ENCODE results near the gene SF3B6.
"Not testable (repeated sequence)": the region's sequence is repeated elsewhere in the genome, so short reads cannot be mapped to it uniquely, and the experiment has no call there.

Gene SF3B6, protein sequence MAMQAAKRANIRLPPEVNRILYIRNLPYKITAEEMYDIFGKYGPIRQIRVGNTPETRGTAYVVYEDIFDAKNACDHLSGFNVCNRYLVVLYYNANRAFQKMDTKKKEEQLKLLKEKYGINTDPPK

DNA sequence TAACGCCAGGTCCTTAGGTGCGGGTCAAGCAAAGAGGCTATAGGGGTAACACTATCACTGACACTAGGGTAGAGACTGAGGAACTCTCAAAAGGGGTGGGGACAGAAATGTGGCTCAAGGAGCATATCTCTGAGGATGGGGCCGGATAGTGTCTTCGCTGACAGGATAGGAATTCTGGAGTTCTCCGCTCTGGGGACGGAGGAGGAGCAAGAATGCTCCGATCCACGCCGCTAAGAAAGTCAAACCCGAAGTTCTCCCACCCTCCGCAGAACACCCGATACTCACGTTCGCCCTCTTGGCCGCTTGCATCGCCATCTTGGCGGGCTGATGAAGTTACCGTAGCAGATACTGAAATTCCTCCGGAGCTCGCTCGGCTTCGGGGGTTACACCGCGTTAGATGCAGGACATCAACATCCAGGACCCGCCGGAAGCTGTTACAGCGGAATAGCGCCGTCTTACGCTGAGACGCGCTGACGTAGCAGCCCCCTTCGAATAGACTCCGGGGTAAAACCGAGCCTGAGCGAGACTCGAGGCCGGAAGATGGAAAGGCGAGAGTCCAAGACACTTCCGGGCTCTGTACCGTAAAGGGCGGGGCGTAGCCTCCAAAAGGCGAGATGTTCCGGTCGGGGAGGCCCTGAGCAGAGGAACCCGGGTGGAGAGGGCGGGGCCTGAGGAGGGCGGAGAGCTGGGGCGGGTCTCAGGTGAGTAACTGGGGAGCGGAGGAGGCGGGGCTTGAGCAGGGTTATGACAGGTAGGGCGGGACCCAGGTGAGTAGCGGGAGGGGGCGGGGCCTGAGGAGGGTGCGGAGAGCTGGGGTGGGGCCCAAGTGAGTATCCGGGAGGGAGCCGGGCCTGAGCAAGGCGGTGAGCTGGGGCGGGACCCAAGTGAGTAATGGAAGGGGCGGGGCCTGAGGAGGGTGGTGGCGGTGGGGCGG, at the start of gene SF3B6:
TSS of gene SF3B6 (minus strand) at position 412 of the 934 bp plus-strand sequence. CDS start at position 315, 97 bp downstream.
- ATAC-seq = peak; percentile 97
- H3K27ac Mint-ChIP-seq = peak within 1 kb of the TSS; percentile 94
- H3K27me3 Mint-ChIP-seq = no peaks in the 10 kb centered on the region
- no peaks in the 10 kb centered on the region for H3K9me3 Mint-ChIP-seq
- peak within 1 kb of the TSS; percentile 97 for H3K4me3 Mint-ChIP-seq
- H3K4me1 Mint-ChIP-seq = peaks cover 23% of the 10 kb centered on the region
- peaks cover 14% of the 10 kb centered on the region for H3K36me3 Mint-ChIP-seq

- peak; percentile 0 for ATAC-seq
- Mint-ChIP-seq H3K27me3 (no peaks in the 10 kb centered on the region), H3K4me1 (peaks cover 27% of the 10 kb centered on the region), H3K36me3 (peaks cover 6% of the 10 kb centered on the region), H3K4me3 (peak overlapping the region; percentile 81), H3K27ac (peak overlapping the region; percentile 87), H3K9me3 (no peaks in the 10 kb centered on the region)
These were observed 47.9 kb upstream of the SF3B6 start for GRCh38 chr2:24123922-24124580.

DNA sequence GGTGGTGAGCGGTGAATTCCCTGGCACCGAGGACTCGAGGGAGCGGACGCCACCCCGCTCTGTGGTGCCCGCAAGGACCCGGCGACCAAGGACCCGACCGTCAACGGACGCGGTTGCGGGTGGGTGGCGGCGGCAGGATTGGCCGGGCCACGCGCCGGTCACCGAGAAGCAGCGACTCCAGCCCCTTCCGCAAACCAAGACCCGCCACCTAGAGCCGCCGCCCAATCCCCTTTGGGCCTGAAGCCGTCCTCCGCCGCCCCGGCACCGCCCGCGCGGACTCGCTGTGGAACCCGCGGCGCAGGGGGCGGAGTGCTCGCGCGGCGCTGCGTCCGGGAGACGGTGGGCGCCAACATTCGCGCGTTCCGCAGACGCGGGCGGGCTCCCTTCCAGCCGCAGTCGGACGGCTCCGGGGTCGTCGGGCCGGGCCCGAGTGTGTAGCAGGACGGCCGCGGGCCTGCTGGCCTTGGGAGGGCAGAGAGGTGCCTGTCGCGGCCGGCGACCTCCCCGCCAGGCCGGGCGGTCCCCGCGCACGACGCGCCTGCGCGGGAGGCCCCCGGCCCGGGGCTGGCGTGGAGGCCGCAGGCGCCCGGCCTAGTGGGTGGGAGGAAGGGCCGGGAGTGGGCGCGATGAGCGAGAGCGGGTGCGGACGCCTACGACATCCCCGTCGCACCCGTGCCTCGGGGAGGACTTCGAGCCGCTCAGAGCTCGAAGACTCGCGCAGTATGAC, 47.2 kb upstream of the SF3B6 start, which contains the start of the genes FAM228B and PFN4:
TSS of gene FAM228B (plus strand) at position 275 of the 727 bp plus-strand sequence. CDS start 893 bp downstream, outside the sequence.
TSS of gene PFN4 (minus strand) at position 140 of the 727 bp plus-strand sequence. CDS start 799 bp downstream, outside the sequence.
- peak; percentile 98 for ATAC-seq
- H3K36me3 Mint-ChIP-seq = peaks cover 6% of the 10 kb centered on the region
- peaks cover 27% of the 10 kb centered on the region for H3K4me1 Mint-ChIP-seq
- H3K9me3 Mint-ChIP-seq = no peaks in the 10 kb centered on the region
- H3K4me3 Mint-ChIP-seq = peak within 1 kb of the TSS; percentile 86
- H3K27ac Mint-ChIP-seq = peak within 1 kb of the TSS; percentile 87
- H3K27me3 Mint-ChIP-seq = no peaks in the 10 kb centered on the region

GRCh38 chr2:24122366-24123194, 46.5 kb upstream of the SF3B6 start:
- no peak for ATAC-seq
- H3K4me3 Mint-ChIP-seq = peak overlapping the region; percentile 86
- H3K27me3 Mint-ChIP-seq = no peaks in the 10 kb centered on the region
- H3K36me3 Mint-ChIP-seq = no peaks in the 10 kb centered on the region
- peak overlapping the region; percentile 87 for H3K27ac Mint-ChIP-seq
- peaks cover 27% of the 10 kb centered on the region for H3K4me1 Mint-ChIP-seq
- H3K9me3 Mint-ChIP-seq = no peaks in the 10 kb centered on the region

GRCh38 chr2:24121469-24121868, 45.3 kb upstream of the SF3B6 start:
- H3K4me3 Mint-ChIP-seq = no peak overlapping the region
- ATAC-seq = no peak

DNA sequence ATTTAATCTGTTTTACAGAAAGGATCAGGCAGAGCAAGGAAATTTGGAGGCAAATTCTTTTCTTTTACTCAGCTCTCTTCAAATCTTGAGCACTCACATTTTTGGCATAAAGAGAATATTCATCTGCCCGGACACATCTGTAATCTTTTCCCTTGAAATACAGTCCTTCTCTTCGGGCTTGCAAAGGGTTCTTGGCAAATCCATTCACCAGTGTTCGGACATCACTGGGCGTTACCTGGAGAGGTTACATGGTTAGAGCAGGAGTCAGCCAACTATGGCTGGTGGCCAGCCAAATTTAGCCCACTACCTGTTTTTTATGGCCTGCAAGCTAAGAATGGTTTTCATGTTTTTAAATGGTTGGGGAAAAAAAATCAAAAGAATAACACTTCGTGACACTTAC, 44.9 kb upstream of the SF3B6 start:
- no peaks in the 10 kb centered on the region for H3K9me3 Mint-ChIP-seq
- H3K4me1 Mint-ChIP-seq = peaks cover 26% of the 10 kb centered on the region
- H3K27ac Mint-ChIP-seq = no peak overlapping the region
- H3K36me3 Mint-ChIP-seq = no peaks in the 10 kb centered on the region
- H3K27me3 Mint-ChIP-seq = no peaks in the 10 kb centered on the region
- no peak for ATAC-seq
- no peak overlapping the region for H3K4me3 Mint-ChIP-seq

More at GRCh38 chr2:24121469-24121868, 45.3 kb upstream of the SF3B6 start:
- H3K4me1 Mint-ChIP-seq = peaks cover 27% of the 10 kb centered on the region
- no peaks in the 10 kb centered on the region for H3K27me3 Mint-ChIP-seq
- peak overlapping the region; percentile 87 for H3K27ac Mint-ChIP-seq
- no peaks in the 10 kb centered on the region for H3K36me3 Mint-ChIP-seq
- no peaks in the 10 kb centered on the region for H3K9me3 Mint-ChIP-seq

- Mint-ChIP-seq H3K4me1 (peaks cover 6% of the 10 kb centered on the region), H3K27me3 (no peaks in the 10 kb centered on the region), H3K9me3 (no peaks in the 10 kb centered on the region), H3K36me3 (peaks cover under 1% of the 10 kb centered on the region), H3K4me3 (no peak overlapping the region), H3K27ac (no peak overlapping the region)
- no peak for ATAC-seq
These were observed 41.8 kb upstream of the SF3B6 start for GRCh38 chr2:24117902-24118301.

GRCh38 chr2:24115057-24115456, 38.9 kb upstream of the SF3B6 start:
- no peak for ATAC-seq
- no peak overlapping the region for H3K4me3 Mint-ChIP-seq
- no peaks in the 10 kb centered on the region for H3K27me3 Mint-ChIP-seq
- no peaks in the 10 kb centered on the region for H3K9me3 Mint-ChIP-seq
- no peaks in the 10 kb centered on the region for H3K4me1 Mint-ChIP-seq
- H3K36me3 Mint-ChIP-seq = peaks cover 6% of the 10 kb centered on the region
- H3K27ac Mint-ChIP-seq = no peak overlapping the region

- Mint-ChIP-seq H3K36me3 (peaks cover 17% of the 10 kb centered on the region), H3K9me3 (peaks cover 13% of the 10 kb centered on the region), H3K4me1 (no peaks in the 10 kb centered on the region), H3K4me3 (no peak overlapping the region), H3K27me3 (no peaks in the 10 kb centered on the region), H3K27ac (no peak overlapping the region)
- no peak for ATAC-seq
These were observed 35.3 kb upstream of the SF3B6 start for GRCh38 chr2:24111407-24111901.

DNA sequence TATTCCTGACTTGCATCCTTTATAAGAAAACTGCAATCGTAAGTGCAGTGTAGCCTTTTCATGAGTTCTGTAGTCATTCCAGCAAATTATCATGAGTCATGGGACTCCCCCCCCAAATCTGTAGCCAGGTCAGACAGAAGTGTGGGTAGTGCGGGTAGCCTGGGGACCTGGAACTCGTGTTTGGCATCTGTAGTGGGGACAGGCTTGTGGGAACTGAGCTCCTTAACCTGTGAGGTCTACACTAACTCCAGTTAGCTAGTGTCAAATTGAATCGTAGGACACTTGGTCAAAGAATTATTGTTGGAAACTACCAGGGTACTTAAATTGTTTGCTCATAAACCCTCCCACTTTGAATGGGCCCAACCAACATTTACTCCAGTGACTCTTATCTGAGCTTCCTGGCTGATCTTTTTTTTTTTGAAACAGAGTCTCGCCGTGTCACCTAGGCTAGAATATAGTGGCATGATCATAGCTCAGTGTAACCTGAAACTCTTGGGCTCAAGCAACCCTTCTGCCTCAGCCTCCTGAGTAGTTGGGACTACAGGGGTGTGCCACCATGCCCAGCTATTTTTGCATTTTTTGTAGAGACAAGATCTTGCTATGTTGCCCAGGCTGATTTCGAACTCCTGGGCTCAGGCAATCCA, 34.7 kb upstream of the SF3B6 start:
- no peak overlapping the region for H3K4me3 Mint-ChIP-seq
- no peaks in the 10 kb centered on the region for H3K4me1 Mint-ChIP-seq
- no peak overlapping the region for H3K27ac Mint-ChIP-seq
- no peak for ATAC-seq
- peaks cover 13% of the 10 kb centered on the region for H3K9me3 Mint-ChIP-seq
- H3K36me3 Mint-ChIP-seq = peaks cover 17% of the 10 kb centered on the region
- H3K27me3 Mint-ChIP-seq = no peaks in the 10 kb centered on the region

DNA sequence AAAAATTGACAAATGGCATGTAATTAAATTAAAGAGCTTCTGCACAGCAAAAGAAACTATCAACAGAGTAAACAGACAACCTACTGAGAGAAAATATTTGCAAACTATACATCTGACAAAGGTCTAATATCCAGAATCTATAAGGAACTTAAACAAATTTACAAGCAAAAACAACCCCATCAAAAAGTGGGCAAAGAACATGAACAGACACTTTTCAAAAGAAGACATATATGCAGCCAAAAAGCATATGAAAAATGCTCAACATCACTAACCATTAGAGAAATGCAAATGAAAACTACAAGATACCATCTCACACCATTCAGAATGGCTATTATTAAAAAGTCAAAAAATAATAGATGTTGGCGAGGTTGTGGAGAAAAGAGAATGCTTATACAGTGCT, 33.3 kb upstream of the SF3B6 start:
- peaks cover 24% of the 10 kb centered on the region for H3K36me3 Mint-ChIP-seq
- not testable (repeated sequence) for H3K4me1 Mint-ChIP-seq, ATAC-seq

DNA sequence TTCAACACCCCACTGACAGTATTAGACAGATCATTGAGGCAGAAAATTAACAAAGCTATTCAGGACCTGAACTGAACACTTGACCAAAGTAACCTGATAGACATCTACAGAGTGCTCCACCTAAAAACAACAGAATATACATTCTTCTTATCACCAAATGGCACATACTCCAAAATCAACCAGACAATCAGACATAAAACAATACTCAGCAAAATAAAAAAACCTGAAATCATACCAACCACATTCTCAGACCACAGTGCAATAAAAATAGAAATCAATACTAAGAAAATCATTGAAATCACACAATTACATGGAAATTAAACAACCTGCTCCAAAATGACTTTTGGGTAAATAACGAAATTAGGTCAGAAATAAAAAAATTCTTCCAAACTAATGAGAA, 31.2 kb upstream of the SF3B6 start:
- no peaks in the 10 kb centered on the region for H3K27me3 Mint-ChIP-seq
- H3K36me3 Mint-ChIP-seq = peaks cover 27% of the 10 kb centered on the region
- no peak overlapping the region for H3K4me3 Mint-ChIP-seq
- H3K4me1 Mint-ChIP-seq = peaks cover 18% of the 10 kb centered on the region
- no peak for ATAC-seq
- H3K9me3 Mint-ChIP-seq = peaks cover 13% of the 10 kb centered on the region
- H3K27ac Mint-ChIP-seq = no peak overlapping the region

More for the DNA sequence above, 33.3 kb upstream of the SF3B6 start:
- peaks cover 13% of the 10 kb centered on the region for H3K9me3 Mint-ChIP-seq
- H3K27me3 Mint-ChIP-seq, H3K27ac Mint-ChIP-seq, H3K4me3 Mint-ChIP-seq: not testable (repeated sequence)

DNA sequence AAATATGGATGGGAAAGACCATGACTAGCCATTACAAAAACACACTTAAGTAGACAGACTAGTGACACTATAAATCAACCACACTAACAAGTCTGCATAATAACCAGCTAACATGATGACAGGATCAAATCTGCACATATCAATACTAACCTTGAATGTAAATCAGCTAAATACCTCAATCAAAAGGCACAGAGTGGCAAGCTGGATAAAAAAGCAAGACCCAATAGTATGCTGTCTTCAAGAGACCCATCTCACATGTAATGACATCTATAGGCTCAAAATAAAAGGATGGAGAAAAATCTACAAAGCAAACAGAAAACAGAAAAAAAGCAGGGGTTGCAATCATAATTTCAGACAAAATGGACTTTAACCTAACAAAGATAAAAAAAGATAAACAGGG, 30.7 kb upstream of the SF3B6 start:
- Mint-ChIP-seq H3K4me3 (no peak overlapping the region), H3K9me3 (peaks cover 13% of the 10 kb centered on the region), H3K4me1 (peaks cover 18% of the 10 kb centered on the region), H3K36me3 (peaks cover 27% of the 10 kb centered on the region), H3K27me3 (no peaks in the 10 kb centered on the region), H3K27ac (no peak overlapping the region)
- ATAC-seq = no peak

All from stimulated activated memory B cell treated with anti-CD40 and anti-IgM and Interleukin-4, amounts not matched to agents 10 μg/mL and 1 μg/mL and 100 μg/mL, for 72 hours (primary cell).